LNCAP (cell line): ENCODE results near the gene NRAS.

ENCODE experiments used
- TF ChIP-seq, protein P1 (sequence below): fragments of 450-650 bp; IDR thresholded peaks from 2 replicates; pipeline ENCODE4 v1.5.1; 2017; ENCODE audit warnings: mild to moderate bottlenecking

NRAS gene

GRCh38 chr1:114691061-114691460 lies 25.5 kb downstream of the NRAS start:
- TF ChIP-seq, protein P1, sequence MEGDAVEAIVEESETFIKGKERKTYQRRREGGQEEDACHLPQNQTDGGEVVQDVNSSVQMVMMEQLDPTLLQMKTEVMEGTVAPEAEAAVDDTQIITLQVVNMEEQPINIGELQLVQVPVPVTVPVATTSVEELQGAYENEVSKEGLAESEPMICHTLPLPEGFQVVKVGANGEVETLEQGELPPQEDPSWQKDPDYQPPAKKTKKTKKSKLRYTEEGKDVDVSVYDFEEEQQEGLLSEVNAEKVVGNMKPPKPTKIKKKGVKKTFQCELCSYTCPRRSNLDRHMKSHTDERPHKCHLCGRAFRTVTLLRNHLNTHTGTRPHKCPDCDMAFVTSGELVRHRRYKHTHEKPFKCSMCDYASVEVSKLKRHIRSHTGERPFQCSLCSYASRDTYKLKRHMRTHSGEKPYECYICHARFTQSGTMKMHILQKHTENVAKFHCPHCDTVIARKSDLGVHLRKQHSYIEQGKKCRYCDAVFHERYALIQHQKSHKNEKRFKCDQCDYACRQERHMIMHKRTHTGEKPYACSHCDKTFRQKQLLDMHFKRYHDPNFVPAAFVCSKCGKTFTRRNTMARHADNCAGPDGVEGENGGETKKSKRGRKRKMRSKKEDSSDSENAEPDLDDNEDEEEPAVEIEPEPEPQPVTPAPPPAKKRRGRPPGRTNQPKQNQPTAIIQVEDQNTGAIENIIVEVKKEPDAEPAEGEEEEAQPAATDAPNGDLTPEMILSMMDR: no peak

DNA sequence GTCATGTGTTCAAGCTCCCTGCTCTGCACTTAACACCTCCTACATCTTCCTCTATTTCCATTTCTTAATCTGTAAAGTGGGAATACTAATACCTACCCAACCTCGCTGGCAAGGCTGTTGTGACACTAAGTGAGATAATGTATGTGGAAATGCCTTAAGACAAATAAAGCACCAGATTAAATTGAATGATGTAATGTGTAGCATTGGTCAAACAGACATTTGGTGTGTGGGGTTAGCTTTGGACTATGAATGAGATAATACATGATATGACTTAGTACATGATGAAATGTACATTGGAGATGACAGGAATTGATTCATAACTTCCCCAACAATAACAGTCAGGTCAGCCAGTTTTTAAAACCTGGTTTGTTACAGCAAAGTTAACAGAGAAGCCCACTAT lies 26.4 kb downstream of the NRAS start:
- TF ChIP-seq, protein P1: no peak

DNA sequence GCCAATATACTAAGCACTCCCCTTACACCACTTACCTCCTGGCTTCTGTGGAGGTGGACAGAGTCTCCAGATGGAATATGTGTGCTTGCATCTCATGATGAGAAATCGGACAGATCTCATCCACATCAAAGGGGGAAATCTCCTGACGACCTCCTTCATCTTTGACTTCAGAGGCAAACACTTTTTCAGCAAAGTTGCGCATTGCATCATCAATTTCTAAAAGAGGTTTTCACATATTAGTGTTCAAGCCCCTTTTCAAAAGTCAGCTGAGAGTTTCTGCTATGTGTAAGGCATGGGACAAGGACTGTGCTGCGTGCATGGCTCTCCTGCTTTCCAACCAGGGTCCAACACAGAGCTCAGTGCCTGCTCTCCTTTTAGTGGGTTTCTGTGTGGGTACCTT lies 28.0 kb downstream of the NRAS start:
- TF ChIP-seq, protein P1: no peak

GRCh38 chr1:114685851-114686250 lies 30.7 kb downstream of the NRAS start:
- TF ChIP-seq, protein P1: no peak

- TF ChIP-seq, protein P1: no peak
Observed at GRCh38 chr1:114677691-114678090, 38.9 kb downstream of the NRAS start.

DNA sequence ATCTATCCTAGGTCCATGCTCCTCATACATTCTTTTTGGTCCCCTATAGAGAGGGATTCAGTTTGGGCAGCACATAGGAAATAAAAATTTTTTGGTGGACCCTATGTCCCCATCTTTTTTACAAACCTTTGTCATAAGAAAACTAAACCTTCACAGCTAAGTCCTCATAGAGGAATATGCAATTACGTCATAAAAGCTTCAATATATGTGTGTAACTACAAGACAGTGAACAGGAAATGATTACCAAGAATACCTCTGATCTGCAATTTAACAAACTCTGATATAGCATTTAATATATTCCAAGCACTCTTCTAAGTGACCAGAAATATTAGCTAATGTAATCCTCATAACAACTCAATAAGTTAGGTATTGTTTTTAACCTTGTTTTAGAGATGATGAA lies 40.5 kb downstream of the NRAS start:
- TF ChIP-seq, protein P1: no peak

GRCh38 chr1:114671939-114672275 lies 44.7 kb downstream of the NRAS start:
- TF ChIP-seq, protein P1: no peak
